ENCODE measurements around the gene DHX35.

Gene DHX35

GRCh38 chr20:38924718-38925117 lies 37.4 kb upstream of the DHX35 start:
- DNase-seq (ENCODE audit: low read depth): no peak
- no peak overlapping the region for H3K4me3 ChIP-seq (ENCODE audit: low read length)
- TF ChIP-seq CTCF (conservative IDR thresholded peaks at IDR 0.05; ENCODE audit: low read length): no peak

GRCh38 chr20:38926142-38926933 lies 35.8 kb upstream of the DHX35 start, which contains the start of gene FAM83D:
TSS of gene FAM83D (plus strand) at chr20:38926417. CDS start at chr20:38926443, 26 bp downstream.
- no peak for TF ChIP-seq CTCF (conservative IDR thresholded peaks at IDR 0.05; ENCODE audit: low read length)
- peak; percentile 98 for DNase-seq (ENCODE audit: low read depth)

GRCh38 chr20:38926934-38927616 lies 35.1 kb upstream of the DHX35 start:
- peak; percentile 33 for DNase-seq (ENCODE audit: low read depth)
- TF ChIP-seq CTCF (conservative IDR thresholded peaks at IDR 0.05; ENCODE audit: low read length): no peak
- H3K4me3 ChIP-seq (ENCODE audit: low read length): peak overlapping the region; percentile 72

More at GRCh38 chr20:38926142-38926933, 35.8 kb upstream of the DHX35 start, which contains the start of gene FAM83D:
- H3K4me3 ChIP-seq (ENCODE audit: low read length): peak within 1 kb of the TSS; percentile 72

- H3K4me3 ChIP-seq (ENCODE audit: low read length): peak overlapping the region; percentile 33
- DNase-seq (ENCODE audit: low read depth): no peak
- TF ChIP-seq CTCF (conservative IDR thresholded peaks at IDR 0.05; ENCODE audit: low read length): no peak
These were observed 34.1 kb upstream of the DHX35 start for GRCh38 chr20:38927902-38928578.

- no peak overlapping the region for H3K4me3 ChIP-seq (ENCODE audit: low read length)
- TF ChIP-seq CTCF (conservative IDR thresholded peaks at IDR 0.05; ENCODE audit: low read length): no peak
These were observed 31.9 kb upstream of the DHX35 start for GRCh38 chr20:38930242-38930569.

GRCh38 chr20:38931984-38932383 lies 30.2 kb upstream of the DHX35 start:
- no peak for TF ChIP-seq CTCF (conservative IDR thresholded peaks at IDR 0.05; ENCODE audit: low read length)
- no peak for DNase-seq (ENCODE audit: low read depth)

More at GRCh38 chr20:38930242-38930569, 31.9 kb upstream of the DHX35 start:
- no peak for DNase-seq (ENCODE audit: low read depth)

More at GRCh38 chr20:38931984-38932383, 30.2 kb upstream of the DHX35 start:
- H3K4me3 ChIP-seq (ENCODE audit: low read length): no peak overlapping the region

Data from AG10803 (cell line).